ENCODE measurements around the gene CERS2.

CERS2 gene

DNA sequence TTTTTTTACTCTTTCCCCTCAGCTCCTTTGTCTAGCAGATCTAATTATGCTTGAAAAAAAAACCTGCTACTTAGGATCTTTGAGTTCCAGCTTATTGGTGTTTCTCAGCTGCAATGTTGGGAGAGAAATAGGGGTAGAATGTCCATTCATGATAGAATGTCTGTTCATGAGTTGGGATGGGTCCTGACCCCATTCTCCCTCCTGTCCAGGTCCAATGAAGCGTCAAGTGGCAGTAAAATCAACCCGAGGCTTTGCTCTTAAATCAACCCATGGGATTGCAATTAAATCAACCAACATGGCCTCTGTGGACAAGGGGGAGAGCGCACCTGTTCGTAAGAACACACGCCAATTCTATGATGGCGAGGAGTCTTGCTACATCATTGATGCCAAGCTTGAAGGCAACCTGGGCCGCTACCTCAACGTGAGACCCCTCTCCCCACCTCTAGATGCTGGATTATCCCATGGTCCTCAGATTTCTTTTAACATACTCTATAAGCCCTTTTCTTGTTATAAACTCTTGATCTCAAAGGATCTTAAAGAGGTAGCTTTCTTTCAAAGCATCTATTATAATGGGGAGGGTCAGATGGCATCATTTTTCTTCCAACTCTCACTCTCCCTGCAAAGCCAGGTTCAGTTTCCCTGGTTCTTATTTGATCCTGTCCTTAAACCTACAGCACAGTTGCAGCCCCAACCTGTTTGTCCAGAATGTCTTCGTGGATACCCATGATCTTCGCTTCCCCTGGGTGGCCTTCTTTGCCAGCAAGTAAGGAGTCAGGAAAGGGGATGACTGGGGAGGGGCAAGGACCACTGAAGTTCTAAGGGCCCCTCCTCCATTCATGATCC lies 11.1 kb downstream of the CERS2 start:
- TF ChIP-seq, protein P1, sequence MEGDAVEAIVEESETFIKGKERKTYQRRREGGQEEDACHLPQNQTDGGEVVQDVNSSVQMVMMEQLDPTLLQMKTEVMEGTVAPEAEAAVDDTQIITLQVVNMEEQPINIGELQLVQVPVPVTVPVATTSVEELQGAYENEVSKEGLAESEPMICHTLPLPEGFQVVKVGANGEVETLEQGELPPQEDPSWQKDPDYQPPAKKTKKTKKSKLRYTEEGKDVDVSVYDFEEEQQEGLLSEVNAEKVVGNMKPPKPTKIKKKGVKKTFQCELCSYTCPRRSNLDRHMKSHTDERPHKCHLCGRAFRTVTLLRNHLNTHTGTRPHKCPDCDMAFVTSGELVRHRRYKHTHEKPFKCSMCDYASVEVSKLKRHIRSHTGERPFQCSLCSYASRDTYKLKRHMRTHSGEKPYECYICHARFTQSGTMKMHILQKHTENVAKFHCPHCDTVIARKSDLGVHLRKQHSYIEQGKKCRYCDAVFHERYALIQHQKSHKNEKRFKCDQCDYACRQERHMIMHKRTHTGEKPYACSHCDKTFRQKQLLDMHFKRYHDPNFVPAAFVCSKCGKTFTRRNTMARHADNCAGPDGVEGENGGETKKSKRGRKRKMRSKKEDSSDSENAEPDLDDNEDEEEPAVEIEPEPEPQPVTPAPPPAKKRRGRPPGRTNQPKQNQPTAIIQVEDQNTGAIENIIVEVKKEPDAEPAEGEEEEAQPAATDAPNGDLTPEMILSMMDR (conservative IDR thresholded peaks at IDR 0.05; ENCODE audit: control insufficient read depth, insufficient read depth, low read depth, low read length) = no peak
- H3K4me3 ChIP-seq (ENCODE audit: control insufficient read depth, low read depth, low read length) = no peak overlapping the region
- DNase-seq (ENCODE audit: low read depth) = no peak

DNA sequence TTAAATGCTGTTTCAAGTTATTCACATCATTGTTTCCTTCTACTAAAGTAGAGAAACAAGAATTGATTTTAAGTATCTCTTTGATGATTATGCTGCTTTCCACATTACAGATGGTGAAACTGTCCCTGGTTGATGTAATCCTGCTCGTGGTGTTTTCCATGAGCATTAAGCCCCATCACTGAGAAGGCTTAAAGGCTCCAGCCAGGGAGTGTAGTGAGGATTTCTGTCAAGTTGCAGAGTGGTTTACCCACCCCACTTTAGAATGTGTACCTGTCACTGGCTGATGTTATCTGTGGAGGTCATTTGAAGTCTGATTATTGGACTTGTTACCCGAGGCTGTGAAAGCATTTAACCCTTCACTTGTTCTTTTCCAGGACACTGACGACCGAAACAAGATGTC lies 12.9 kb downstream of the CERS2 start:
- TF ChIP-seq, protein P1 (conservative IDR thresholded peaks at IDR 0.05; ENCODE audit: control insufficient read depth, insufficient read depth, low read depth, low read length) = no peak
- DNase-seq (ENCODE audit: low read depth) = no peak
- no peak overlapping the region for H3K4me3 ChIP-seq (ENCODE audit: control insufficient read depth, low read depth, low read length)

DNA sequence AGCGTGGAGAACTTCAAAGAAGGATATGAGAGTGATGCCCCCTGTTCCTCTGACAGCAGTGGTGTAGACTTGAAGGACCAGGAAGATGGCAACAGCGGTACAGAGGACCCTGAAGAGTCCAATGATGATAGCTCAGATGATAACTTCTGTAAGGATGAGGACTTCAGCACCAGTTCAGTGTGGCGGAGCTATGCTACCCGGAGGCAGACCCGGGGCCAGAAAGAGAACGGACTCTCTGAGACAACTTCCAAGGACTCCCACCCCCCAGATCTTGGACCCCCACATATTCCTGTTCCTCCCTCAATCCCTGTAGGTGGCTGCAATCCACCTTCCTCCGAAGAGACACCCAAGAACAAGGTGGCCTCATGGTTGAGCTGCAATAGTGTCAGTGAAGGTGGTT lies 14.0 kb downstream of the CERS2 start:
- TF ChIP-seq, protein P1 (conservative IDR thresholded peaks at IDR 0.05; ENCODE audit: control insufficient read depth, insufficient read depth, low read depth, low read length) = no peak

DNA sequence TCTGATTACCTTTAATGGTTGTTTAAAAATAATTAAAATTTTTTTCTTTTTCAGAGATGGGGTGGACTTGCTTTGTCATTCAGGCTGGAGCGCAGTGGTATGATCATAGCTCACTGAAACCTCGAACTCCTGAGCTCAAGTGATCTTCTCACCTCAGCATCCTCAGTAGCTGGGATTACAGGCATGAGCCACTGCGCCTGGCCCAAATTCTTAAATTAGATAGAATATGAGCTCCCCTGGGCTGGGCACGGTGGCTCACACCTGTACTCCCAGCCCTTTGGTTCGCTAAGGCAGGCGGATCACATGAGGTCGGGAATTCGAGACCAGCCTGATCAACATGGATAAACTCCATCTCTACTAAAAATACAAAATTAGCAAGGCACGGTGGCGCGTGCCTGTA lies 17.0 kb downstream of the CERS2 start:
- no peak for DNase-seq (ENCODE audit: low read depth)
- TF ChIP-seq, protein P1 (conservative IDR thresholded peaks at IDR 0.05; ENCODE audit: control insufficient read depth, insufficient read depth, low read depth, low read length) = no peak

More for the DNA sequence above, 14.0 kb downstream of the CERS2 start:
- no peak overlapping the region for H3K4me3 ChIP-seq (ENCODE audit: control insufficient read depth, low read depth, low read length)
- no peak for DNase-seq (ENCODE audit: low read depth)

DNA sequence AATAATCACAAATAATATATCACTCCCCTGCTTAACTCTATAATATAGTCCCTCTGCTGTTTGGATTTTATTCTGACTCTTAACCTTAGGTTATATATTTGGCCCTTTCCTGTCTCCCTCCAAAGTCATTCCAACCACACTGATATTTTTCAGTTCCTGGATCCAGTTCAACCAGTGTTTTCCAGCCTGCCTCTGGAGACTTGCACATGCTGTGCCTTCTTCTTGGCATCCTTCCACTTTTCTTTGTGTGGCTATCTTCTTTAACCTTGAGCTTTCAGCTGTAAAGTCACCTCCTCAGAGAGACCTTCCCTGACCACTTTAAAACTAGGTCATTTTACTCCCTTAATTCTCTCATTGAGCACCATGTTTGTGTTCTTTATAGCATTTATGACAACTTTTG lies 19.4 kb downstream of the CERS2 start:
- no peak overlapping the region for H3K4me3 ChIP-seq (ENCODE audit: control insufficient read depth, low read depth, low read length)
- no peak for DNase-seq (ENCODE audit: low read depth)
- TF ChIP-seq, protein P1 (conservative IDR thresholded peaks at IDR 0.05; ENCODE audit: control insufficient read depth, insufficient read depth, low read depth, low read length) = no peak

More for the DNA sequence above, 17.0 kb downstream of the CERS2 start:
- no peak overlapping the region for H3K4me3 ChIP-seq (ENCODE audit: control insufficient read depth, low read depth, low read length)

DNA sequence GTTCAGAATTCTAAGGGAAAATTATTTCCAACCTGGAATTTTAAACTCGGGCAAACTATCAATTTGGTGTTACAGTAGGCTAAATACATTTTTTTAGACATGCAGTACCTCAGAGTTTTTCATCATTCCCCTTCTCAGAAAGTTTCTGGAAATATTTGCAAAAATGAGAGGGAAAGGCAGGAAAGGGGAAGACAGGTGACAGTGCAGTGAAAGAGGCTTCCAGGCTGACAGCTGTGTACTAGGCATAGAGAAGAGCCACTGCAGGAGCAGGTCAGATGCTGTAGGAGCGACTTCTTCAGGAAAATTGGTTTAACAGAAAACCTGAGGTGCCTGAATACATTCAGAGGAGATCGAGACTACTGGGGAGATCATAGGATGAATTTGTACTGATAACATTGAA lies 19.9 kb downstream of the CERS2 start:
- TF ChIP-seq, protein P1 (conservative IDR thresholded peaks at IDR 0.05; ENCODE audit: control insufficient read depth, insufficient read depth, low read depth, low read length) = no peak
- no peak overlapping the region for H3K4me3 ChIP-seq (ENCODE audit: control insufficient read depth, low read depth, low read length)
- no peak for DNase-seq (ENCODE audit: low read depth)

All from fibroblast of mammary gland (primary cell).